Stimulated activated CD4-positive, alpha-beta T cell treated with anti-CD3 and anti-CD28 coated beads, Interleukin-1b, Interleukin-23, amount 100 ng/mL, for 4 hours (primary cell): ENCODE measurements around the gene POFUT1.
"Not testable (repeated sequence)": the region's sequence is repeated elsewhere in the genome, so short reads cannot be mapped to it uniquely, and the experiment has no call there.

ENCODE experiments used
- DNase-seq, 2 donors: peaks; one replicate each; pipeline ENCODE4 v3.0.0-alpha.2; 2020; ENCODE audit warnings: low read depth in 2 of 2

The POFUT1 gene

GRCh38 chr20:32234135-32234808 is 26.6 kb downstream of the POFUT1 start:
- DNase-seq: no peak

DNA sequence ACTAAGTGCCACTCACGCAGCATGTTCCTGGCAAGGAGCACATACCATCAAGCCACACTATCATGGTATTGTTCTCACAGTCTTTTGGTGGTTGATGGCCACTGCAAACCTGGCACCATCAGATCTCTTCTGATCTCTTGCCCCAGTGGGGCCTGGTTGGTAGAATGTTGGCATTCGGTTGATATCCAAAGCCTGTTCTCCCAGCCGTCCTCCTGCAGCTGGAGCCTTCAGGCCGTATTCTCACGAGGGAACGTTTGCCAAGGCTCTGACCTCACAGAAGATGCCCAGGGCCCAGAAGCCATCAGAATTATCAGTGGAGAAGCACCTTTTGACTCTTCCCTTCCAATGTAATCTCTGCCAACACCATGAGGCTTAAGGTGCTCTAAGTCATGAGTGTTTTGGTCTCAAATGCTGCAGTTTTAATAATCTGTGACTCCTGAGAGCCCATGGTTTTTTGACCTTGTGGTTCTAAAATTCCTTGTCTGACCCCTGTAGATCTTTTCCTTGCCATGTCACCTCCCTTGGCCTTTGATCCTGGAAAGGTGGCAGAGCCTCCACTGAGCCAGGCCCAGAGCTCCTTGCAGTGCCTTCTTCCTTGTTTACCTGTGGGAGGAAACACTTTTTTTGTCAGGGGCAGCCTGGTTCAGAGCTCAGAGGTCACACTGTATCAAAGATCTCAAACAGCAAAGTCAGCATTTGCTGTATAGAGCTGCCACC is 27.8 kb downstream of the POFUT1 start:
- DNase-seq: no peak

DNA sequence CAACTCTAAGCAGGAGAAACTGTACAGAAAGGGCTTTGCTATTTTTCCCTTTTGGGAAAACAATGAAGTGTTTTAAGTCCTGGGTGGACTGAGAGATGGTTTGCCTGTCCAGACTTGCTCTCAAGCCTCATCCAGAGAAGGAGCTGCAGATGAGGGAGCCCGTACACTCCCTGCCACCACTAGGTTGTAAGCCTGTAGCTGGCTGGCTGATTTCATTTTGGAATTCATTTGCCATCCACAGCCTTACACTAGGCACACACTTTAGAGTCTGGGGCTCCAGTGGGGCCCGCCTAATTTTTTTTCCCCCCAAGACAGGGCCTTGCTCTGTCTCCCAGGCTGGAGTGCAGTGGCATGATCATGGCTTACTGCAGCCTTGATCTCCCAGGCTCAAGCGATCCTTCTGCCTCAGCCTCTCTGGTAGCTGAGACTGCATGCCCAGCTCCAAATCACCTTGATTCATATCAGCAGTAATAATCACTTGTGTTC is 28.4 kb downstream of the POFUT1 start:
- no peak for DNase-seq

DNA sequence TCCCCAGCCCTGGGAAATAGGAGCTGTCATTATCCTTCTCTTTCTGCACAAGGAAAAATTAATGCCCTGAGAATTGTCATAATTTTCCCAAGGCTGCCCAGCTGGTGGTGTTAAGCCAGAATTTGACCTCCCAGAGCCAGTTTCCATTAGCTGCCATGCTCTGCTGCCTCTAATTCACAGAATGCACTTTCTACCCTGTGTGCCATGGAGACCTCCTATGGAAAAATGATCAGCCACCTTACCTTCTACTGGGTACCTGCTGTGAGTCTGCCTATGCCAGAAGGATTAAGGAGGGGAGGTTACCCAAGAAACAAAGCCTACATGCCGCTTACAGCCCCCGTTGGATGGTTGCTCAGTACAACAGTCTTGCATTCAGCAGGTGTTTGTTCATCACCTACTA is 29.1 kb downstream of the POFUT1 start:
- no peak for DNase-seq

DNA sequence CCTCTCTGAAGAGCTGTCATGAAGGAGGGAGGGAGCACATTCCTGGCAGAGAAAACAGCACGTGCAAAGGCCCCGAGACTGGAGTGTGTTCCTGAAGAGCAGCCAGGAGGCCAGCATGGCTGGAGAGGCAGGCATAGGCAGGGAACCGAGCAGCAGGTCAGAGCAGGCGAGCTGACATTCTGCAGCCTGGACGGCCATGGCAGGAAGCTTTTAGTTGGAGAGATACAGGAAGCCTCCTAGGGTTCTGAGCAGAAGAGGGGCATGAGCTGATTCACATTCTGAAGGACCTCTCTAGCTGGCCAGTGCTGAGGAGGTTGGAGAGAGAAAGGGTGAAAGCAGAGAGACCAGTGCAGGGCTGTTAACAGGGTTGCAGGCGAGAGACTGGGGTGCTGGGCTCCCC is 29.7 kb downstream of the POFUT1 start:
- no peak for DNase-seq

DNA sequence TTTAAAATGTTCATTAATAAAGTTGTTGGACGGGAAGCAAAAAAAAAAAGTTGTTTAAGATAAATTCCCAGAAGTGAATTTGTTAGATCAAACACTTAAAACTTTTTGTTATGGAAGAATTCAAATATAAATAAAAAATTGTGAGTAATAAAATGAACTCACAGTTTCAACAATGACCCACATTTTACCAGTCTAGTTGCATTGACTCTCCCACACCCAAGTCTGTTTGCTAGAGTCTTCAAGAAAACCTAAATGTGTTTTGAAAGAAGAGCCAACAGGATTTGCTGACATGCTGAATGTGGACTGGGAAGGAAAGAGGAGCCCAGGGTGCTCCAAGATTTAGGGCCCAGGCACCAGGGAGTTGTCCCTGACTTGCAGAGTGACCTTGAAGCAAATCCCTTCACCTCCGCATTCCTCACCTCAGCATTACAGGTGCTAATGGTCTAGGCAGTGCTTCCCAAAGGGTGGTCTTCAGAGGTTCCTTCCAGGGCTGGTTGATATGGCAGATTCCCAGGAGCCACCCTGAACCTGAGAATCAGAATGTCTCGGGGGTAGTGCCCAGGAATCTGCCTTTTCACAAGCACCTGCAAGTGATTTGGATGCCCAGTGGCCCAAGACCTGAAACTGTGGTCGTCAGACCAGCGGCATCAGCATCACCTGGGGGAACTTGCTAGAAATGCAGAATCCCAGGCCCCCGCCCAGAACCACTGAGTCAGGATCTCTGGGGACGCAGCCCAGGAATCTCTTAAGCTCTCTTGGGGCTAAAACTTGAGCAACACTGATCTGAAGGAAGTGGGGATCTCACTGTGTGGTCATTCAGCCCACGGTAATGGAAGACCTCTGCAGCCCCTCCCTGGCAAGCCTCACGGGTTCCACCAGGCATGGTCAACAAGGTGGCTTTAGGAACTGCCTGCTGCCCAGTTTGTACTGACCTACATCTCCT is 31.1 kb downstream of the POFUT1 start:
- no peak for DNase-seq

GRCh38 chr20:32240205-32240604 is 32.5 kb downstream of the POFUT1 start:
- DNase-seq: no peak

- no peak for DNase-seq
These were observed 34.1 kb downstream of the POFUT1 start for GRCh38 chr20:32241807-32242206.

GRCh38 chr20:32244150-32244823 is 36.6 kb downstream of the POFUT1 start:
- no peak for DNase-seq

DNA sequence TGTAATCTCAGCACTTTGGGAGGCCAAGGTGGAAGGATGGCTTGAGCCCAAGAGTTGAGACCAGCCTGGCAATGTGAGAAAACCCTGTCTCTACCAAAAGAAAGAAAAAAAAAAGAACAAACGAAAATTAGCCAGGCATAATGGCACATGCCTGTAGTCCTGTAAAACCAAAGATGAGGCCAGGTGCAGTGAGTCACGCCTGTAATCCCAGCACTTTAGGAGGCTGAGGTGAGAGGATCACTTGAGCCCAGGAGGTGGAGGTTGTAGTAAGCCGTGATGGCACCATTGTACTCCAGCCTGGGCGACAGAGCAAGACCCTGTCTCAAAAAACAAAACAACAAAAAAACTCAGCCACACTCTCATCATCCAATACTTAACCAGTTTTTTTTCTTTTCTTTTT is 37.3 kb downstream of the POFUT1 start:
- no peak for DNase-seq

DNA sequence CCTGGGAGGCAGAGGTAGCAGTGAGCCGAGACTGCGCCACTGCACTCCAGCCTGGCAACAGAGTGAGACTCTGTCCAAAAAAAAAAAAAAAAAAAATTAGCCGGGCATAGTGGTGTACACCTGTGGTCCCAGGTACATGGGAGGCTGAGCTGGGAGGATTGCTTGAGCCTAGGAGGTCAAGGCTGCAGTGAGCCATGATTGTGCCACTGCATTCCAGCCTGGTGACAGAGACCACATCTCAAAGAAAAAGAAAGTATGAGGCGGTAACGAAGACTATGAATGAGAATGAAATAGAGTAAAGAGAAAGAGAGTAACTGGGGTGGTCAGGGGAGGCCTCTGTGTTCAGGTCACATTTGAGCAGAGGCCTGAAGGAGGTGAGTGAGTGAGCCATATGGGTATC is 38.5 kb downstream of the POFUT1 start:
- not testable (repeated sequence) for DNase-seq

- DNase-seq: no peak
These were observed 40.4 kb downstream of the POFUT1 start for GRCh38 chr20:32248043-32248442.

- no peak for DNase-seq
These were observed 41.5 kb downstream of the POFUT1 start for GRCh38 chr20:32249030-32249738.

DNA sequence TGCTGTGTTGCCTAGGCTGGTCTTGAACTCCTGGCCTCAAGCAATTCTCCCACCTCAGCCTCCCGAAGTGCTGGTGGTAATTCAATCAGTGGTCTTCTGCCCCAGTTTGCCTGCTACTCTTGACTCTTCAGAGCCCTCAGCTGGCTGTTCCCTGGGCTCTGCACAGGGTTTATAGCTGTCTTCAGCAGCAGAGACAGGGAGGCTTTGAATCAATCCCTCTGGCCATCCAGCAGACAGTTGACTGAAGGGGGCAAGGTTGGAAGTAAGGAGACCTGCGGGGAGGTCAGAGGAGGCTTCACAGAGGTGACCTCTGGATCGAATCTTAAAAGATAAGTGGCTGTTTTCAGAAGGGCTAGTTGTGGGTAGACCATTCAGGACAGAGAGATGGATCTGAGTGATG is 43.8 kb downstream of the POFUT1 start:
- DNase-seq: no peak

- peak; percentile 56 to 76 for DNase-seq
These were observed 44.5 kb downstream of the POFUT1 start for GRCh38 chr20:32252189-32252588.

DNA sequence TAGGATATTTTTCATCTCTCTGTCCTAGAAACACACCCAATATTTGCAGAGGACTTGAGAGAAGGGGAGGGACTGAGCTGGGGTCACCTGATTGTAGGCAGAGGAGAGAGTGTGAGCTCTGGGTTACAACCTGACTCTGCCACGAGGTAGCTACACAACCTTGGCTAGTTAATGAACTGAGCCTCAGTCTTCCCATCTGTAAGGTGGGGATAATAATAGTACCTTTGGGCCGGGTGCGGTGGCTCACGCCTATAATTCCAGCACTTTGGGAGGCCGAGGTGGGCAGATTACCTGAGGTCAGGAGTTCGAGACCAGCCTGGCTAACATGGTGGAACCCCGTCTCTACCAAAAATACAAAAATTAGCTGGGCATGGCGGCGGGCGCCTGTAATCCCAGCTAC is 53.3 kb downstream of the POFUT1 start:
- DNase-seq: not testable (repeated sequence)

GRCh38 chr20:32261644-32262043 is 54.0 kb downstream of the POFUT1 start:
- no peak for DNase-seq

GRCh38 chr20:32263398-32263954 is 55.8 kb downstream of the POFUT1 start:
- no peak for DNase-seq

GRCh38 chr20:32271620-32272019 is 63.9 kb downstream of the POFUT1 start:
- no peak for DNase-seq

GRCh38 chr20:32274359-32274758 is 66.7 kb downstream of the POFUT1 start:
- no peak for DNase-seq

DNA sequence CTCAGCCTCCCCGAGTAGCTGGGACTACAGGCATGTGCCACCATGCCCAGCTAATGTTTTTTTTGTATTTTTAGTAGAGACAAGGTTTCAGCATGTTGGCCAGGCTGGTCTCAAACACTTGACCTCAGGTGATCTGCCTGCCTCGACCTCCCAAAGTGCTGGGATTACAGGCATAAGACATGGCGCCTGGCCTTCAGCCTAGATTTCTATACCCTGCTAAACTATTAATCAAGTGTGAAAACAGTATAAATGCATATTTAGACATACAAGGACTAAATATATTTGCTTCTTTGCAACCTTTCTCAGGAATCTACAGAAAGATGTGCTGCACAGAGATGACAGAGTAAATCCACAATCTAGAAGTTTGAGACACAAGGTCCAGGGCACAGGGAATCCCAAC is 67.5 kb downstream of the POFUT1 start:
- not testable (repeated sequence) for DNase-seq
